Osteoblast (primary cell): ENCODE results near the gene IL6R. TPM values are rescaled to one million over a fixed set of nuclear protein-coding genes. Genes with fewer than 3 reads are reported as not detected.

Experiments used
- DNase-seq: peaks from one replicate; pipeline ENCODE4 v3.0.0; 2011; ENCODE audit warnings: low spot score, mixed read lengths; ENCODE audit not compliant: insufficient read length; ENCODE audit errors: missing footprints
- H2AFZ ChIP-seq: 2 replicates; pipeline ENCODE4 v1.6.0; 2011; ENCODE audit warnings: mild to moderate bottlenecking, low read length
- H3K27ac ChIP-seq: 2 replicates; pipeline ENCODE4 v1.5.1; 2011; ENCODE audit warnings: mild to moderate bottlenecking, low read depth, low read length, moderate library complexity
- H3K27me3 ChIP-seq: 2 replicates; pipeline ENCODE4 v1.6.0; 2012; ENCODE audit warnings: mild to moderate bottlenecking, control low read depth, inconsistent platforms, low read length, moderate library complexity; ENCODE audit not compliant: insufficient read depth
- H3K36me3 ChIP-seq: 2 replicates; pipeline ENCODE4 v1.5.1; 2011; ENCODE audit warnings: mild to moderate bottlenecking, low read length, control low read depth, moderate library complexity; ENCODE audit not compliant: insufficient read depth
- H3K4me1 ChIP-seq: 2 replicates; pipeline ENCODE4 v1.5.1; 2011; ENCODE audit warnings: mild to moderate bottlenecking, low read length, control low read depth, moderate library complexity; ENCODE audit not compliant: insufficient read depth
- H3K4me2 ChIP-seq: 2 replicates; pipeline ENCODE4 v1.6.0; 2011; ENCODE audit warnings: mild to moderate bottlenecking, low read length; ENCODE audit not compliant: insufficient read depth
- H3K4me3 ChIP-seq: fragments of 200-600 bp; sonication (generic); 3 replicates; pipeline ENCODE4 v1.5.1; 2012; ENCODE audit warnings: mild to moderate bottlenecking, low read length, inconsistent platforms; ENCODE audit not compliant: insufficient read depth
- H3K79me2 ChIP-seq: 2 replicates; pipeline ENCODE4 v1.6.0; 2012; ENCODE audit warnings: mild to moderate bottlenecking, low read length, control low read depth, inconsistent platforms; ENCODE audit not compliant: insufficient read depth
- H3K9me3 ChIP-seq: 2 replicates; pipeline ENCODE4 v1.5.1; 2011; ENCODE audit warnings: low read depth, low read length, control low read depth
- H4K20me1 ChIP-seq: 2 replicates; pipeline ENCODE4 v1.6.0; 2012; ENCODE audit warnings: mild to moderate bottlenecking, low read length, control low read depth; ENCODE audit not compliant: insufficient read depth
- CTCF ChIP-seq: IDR thresholded peaks from 2 replicates; pipeline ENCODE4 v1.5.1; 2011; ENCODE audit warnings: mild to moderate bottlenecking, low read depth, low read length, moderate library complexity; ENCODE audit errors: extremely low read depth
- total RNA-seq: library from RNA; depleted of rRNA; stranded (reverse); fragments of >200 nt; gene quantifications from 2 replicates; pipeline ENCODE4 v1.2.3, GENCODE V29; 2012

Gene IL6R
- total RNA-seq, 1 donor = 8.0 TPM

DNA sequence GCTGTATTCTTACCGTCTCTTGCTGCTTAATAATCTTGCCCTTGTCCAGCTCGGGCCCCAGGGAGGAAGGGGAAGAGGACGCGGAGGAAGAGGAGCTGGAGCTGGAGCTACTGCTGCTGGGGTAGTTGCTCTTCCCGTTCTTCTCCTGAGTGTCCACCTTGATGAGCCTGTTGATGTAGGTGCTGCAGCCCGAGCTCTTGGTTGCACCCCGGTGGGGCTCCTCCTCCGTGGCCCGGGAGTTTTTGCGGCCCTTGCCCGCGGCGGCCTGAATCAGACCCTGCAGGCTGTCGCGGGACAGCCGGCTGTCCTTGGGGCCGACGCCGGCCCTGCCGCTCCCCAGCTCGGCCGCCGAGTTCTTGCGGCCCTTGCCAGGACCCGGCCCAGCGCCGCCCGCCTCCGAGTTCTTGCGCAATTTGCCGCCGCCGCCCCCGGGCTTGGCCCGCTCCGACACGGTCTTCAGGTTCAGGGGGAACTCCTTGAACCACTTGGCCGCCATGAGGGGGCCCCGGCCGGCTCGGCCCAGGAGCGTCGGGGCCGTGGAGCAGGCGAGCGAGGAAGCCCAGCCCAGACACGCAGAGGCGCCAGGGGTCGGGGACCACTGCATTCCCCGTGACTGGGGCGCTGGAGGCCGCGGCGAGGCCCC lies 96.4 kb downstream of the IL6R start:
- H3K4me2 ChIP-seq = no peak overlapping the region
- no peaks in the 10 kb centered on the region for H4K20me1 ChIP-seq
- H2AFZ ChIP-seq = no peak overlapping the region
- DNase-seq = no peak
- H3K27me3 ChIP-seq = peaks cover 79% of the 10 kb centered on the region
- no peaks in the 10 kb centered on the region for H3K4me1 ChIP-seq
- H3K79me2 ChIP-seq = no peaks in the 10 kb centered on the region
- H3K27ac ChIP-seq = no peak overlapping the region
- H3K9me3 ChIP-seq = no peaks in the 10 kb centered on the region
- no peak overlapping the region for H3K4me3 ChIP-seq
- H3K36me3 ChIP-seq = no peaks in the 10 kb centered on the region
- TF ChIP-seq CTCF = no peak

GRCh38 chr1:154502066-154502743 lies 97.1 kb downstream of the IL6R start, which contains the start of the genes SHE and TDRD10:
TSS of gene SHE (minus strand) at chr1:154502412. CDS start at chr1:154502026, 386 bp downstream.
TSS of gene TDRD10 (plus strand) at chr1:154502219. CDS start at chr1:154506904, 4,685 bp downstream.
- no peak within 1 kb of the TSS for H3K27ac ChIP-seq
- no peaks in the 10 kb centered on the region for H3K36me3 ChIP-seq
- no peaks in the 10 kb centered on the region for H3K79me2 ChIP-seq
- no peak within 1 kb of the TSS for H3K4me3 ChIP-seq
- H3K4me1 ChIP-seq = no peaks in the 10 kb centered on the region
- DNase-seq = no peak
- no peaks in the 10 kb centered on the region for H3K9me3 ChIP-seq
- H3K4me2 ChIP-seq = no peak within 1 kb of the TSS
- no peak for TF ChIP-seq CTCF
- H3K27me3 ChIP-seq = peaks cover 73% of the 10 kb centered on the region
- no peaks in the 10 kb centered on the region for H4K20me1 ChIP-seq
- no peak within 1 kb of the TSS for H2AFZ ChIP-seq

GRCh38 chr1:154502744-154503115 lies 97.6 kb downstream of the IL6R start:
- H2AFZ ChIP-seq = no peak overlapping the region

More at GRCh38 chr1:154502744-154503115, 97.6 kb downstream of the IL6R start:
- Histone ChIP-seq H3K79me2 (no peaks in the 10 kb centered on the region), H3K9me3 (no peaks in the 10 kb centered on the region), H3K4me3 (no peak overlapping the region), H4K20me1 (no peaks in the 10 kb centered on the region), H3K36me3 (no peaks in the 10 kb centered on the region), H3K4me1 (no peaks in the 10 kb centered on the region), H3K27ac (no peak overlapping the region), H3K27me3 (peaks cover 71% of the 10 kb centered on the region), H3K4me2 (no peak overlapping the region)
- no peak for DNase-seq
- TF ChIP-seq CTCF = no peak
